Cardiac muscle cell (in vitro differentiated cells and primary cell): Measurements from ENCODE around the gene FAM53B. TPM values are rescaled to one million over a fixed set of nuclear protein-coding genes. Genes with fewer than 3 reads are reported as not detected.

Experiments used
- DNase-seq, 2 donors: peaks; one replicate each; pipeline versions ENCODE4 v3.0.0 to v3.0.0-alpha.2; 2010 to 2017; ENCODE audit warnings: low read depth in 1 of 2, low spot score in 1 of 2
- H3K27ac ChIP-seq: fragments of 200-600 bp; sonication (generic); 2 replicates; pipeline ENCODE4 v1.5.1; 2016
- H3K27me3 ChIP-seq: fragments of 200-600 bp; sonication (generic); 2 replicates; pipeline ENCODE4 v1.6.0; 2016; ENCODE audit warnings: control low read depth
- H3K36me3 ChIP-seq: fragments of 200-600 bp; sonication (generic); 2 replicates; pipeline ENCODE4 v1.5.1; 2016; ENCODE audit warnings: control low read depth
- H3K4me1 ChIP-seq: fragments of 200-600 bp; sonication (generic); 2 replicates; pipeline ENCODE4 v1.8.1; 2017; ENCODE audit warnings: low read depth, mild to moderate bottlenecking, mixed run types
- H3K4me3 ChIP-seq: fragments of 200-600 bp; sonication (generic); 2 replicates; pipeline ENCODE4 v1.5.1; 2016; ENCODE audit warnings: mild to moderate bottlenecking
- H3K9me3 ChIP-seq: fragments of 200-600 bp; sonication (generic); 2 replicates; pipeline ENCODE4 v1.5.1; 2017; ENCODE audit warnings: low read depth, mild to moderate bottlenecking, control low read depth
- polyA plus RNA-seq: library from polyadenylated mRNA; unstranded; fragments of >200 nt; fragmentation: Nextera tagmentation; extraction: Ambion mirVana; gene quantifications from 2 replicates; pipeline ENCODE4 v1.2.1, GENCODE V29; 2016
- total RNA-seq: library from RNA; depleted of rRNA; stranded (reverse); fragments of >200 nt; gene quantifications from 2 replicates; pipeline ENCODE4 v1.2.3, GENCODE V29; 2016
- TF ChIP-seq, protein P1 (sequence below): IDR thresholded peaks from 2 replicates; pipeline ENCODE4 v1.5.1; 2012; ENCODE audit warnings: low read depth, mild to moderate bottlenecking, low read length

The FAM53B gene
- total and polyA plus RNA-seq, 2 experiments from 2014 or later: 10.2 to 34.8 TPM

DNA sequence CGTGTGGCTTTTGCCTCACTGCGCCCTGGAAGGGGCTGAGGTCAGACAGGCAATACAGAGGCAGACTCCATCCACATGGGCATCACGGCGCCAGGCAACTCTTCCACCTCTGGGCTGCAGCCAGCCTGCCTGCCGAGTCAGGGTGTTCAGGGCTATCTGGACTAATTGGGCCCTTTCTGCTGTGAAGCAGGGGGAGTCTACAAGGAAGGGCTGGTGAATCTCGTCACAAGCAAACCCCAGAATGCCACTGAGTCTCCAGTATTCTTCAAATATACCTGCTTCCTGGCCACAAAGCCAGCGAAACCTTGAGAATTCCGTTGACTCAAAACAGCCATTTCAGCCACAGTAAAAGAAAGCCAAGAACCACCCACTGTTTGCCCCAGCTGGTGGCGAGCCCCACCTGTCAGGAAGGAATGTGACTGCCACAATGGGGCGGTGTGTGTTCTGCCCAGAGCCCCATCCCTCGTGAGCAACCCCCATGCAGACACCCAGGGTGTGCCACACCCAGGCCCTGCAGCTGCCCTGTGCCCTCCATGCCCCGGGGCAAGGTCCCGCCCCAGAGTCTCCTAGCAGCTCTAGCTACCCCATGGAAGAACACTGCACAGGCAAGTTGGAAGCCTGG, 117.3 kb downstream of the FAM53B start:
- Histone ChIP-seq H3K4me1 (peaks cover 14% of the 10 kb centered on the region), H3K27ac (no peak overlapping the region)
- DNase-seq: no peak

DNA sequence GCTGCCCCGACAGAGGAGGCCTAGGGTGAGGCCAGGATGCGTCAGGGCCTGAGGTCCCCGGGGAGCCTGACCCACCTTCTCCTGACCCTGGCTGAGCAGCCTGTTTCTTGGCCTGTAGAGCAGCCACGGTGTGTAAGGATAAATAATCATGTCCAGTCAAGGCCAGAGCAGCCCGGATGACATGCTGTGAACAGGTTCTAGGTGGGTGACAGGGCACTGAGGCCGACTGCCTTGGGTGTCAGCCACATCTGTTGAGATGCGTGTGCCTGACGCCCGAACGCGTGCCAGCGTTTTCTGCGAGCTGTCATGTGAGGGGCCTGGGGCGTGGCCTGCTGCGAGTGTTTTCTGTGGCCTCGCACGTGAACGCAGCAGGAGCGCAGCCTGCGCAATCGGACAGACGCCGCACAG, 118.3 kb downstream of the FAM53B start:
- no peak for DNase-seq
- Histone ChIP-seq H3K4me1 (peaks cover 21% of the 10 kb centered on the region), H3K27me3 (no peaks in the 10 kb centered on the region), H3K36me3 (no peaks in the 10 kb centered on the region), H3K27ac (no peak overlapping the region), H3K4me3 (no peak overlapping the region), H3K9me3 (no peaks in the 10 kb centered on the region)
- TF ChIP-seq, protein P1, sequence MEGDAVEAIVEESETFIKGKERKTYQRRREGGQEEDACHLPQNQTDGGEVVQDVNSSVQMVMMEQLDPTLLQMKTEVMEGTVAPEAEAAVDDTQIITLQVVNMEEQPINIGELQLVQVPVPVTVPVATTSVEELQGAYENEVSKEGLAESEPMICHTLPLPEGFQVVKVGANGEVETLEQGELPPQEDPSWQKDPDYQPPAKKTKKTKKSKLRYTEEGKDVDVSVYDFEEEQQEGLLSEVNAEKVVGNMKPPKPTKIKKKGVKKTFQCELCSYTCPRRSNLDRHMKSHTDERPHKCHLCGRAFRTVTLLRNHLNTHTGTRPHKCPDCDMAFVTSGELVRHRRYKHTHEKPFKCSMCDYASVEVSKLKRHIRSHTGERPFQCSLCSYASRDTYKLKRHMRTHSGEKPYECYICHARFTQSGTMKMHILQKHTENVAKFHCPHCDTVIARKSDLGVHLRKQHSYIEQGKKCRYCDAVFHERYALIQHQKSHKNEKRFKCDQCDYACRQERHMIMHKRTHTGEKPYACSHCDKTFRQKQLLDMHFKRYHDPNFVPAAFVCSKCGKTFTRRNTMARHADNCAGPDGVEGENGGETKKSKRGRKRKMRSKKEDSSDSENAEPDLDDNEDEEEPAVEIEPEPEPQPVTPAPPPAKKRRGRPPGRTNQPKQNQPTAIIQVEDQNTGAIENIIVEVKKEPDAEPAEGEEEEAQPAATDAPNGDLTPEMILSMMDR: no peak

More for the DNA sequence above, 117.3 kb downstream of the FAM53B start:
- TF ChIP-seq, protein P1: no peak
- no peaks in the 10 kb centered on the region for H3K27me3 ChIP-seq
- H3K9me3 ChIP-seq: no peaks in the 10 kb centered on the region
- no peak overlapping the region for H3K4me3 ChIP-seq
- H3K36me3 ChIP-seq: no peaks in the 10 kb centered on the region

DNA sequence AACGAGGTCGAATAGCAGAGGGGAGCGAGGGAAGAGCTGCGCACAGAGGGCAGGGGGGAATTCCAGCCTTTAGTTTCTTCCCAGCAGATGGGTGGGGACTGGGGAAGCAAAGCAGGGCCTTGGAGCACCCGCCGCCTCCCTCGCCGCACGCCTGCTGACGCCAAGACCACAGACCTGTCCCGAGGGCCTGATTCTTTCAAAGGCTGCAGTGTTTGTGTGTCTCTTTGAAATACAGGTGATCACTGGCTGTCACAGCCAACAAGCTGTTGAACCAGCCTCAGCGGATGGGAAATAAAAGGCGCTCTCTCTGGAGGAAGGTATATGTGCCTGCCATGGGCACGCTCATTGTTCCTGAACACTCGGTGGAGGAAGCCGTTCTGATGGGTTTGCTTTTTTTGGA, 119.3 kb downstream of the FAM53B start:
- DNase-seq: no peak
- H3K4me1 ChIP-seq: peaks cover 21% of the 10 kb centered on the region
- no peaks in the 10 kb centered on the region for H3K9me3 ChIP-seq
- TF ChIP-seq, protein P1: no peak
- no peak overlapping the region for H3K4me3 ChIP-seq
- H3K36me3 ChIP-seq: no peaks in the 10 kb centered on the region
- no peaks in the 10 kb centered on the region for H3K27me3 ChIP-seq
- no peak overlapping the region for H3K27ac ChIP-seq

DNA sequence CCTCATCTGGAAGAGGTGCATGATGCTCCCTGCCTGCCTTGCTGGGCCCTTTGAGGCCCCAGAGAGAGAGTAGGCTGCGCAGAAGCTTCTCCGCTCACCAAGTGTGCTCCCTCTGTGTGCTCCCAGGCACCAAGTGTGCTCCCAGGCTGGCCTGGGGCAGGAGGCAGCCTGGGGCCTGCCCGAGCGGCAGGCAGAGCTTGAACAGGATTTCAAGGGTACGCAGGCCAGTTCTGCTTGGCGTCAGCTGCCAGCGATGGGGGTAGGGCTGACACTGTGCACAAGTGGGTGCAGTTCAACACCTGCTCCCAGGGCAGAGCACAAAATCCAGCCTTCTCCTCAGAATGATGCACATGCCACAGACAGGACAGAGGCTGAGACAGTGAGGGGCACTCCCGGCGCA, 119.7 kb downstream of the FAM53B start:
- no peak overlapping the region for H3K27ac ChIP-seq
- DNase-seq: no peak

DNA sequence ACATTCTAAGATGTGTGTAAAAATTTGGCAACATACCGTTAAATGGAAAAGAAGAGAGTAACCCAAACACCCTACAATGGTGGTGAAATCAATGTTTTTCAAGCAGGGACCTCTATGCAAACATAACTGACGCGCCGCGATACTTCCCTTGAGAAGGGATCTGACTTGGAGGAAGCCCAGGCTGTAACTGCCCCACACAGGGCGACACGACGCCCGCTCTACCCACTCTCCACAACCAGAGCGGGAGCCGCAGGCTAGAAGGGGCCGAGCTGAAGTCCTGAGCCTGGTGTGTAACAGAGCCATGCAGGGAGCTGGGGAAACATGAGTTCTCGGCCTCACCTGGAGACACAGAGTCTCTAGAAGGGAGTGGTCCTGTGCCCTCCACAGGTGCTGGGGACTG, 120.2 kb downstream of the FAM53B start:
- Histone ChIP-seq H3K4me3 (no peak overlapping the region), H3K27me3 (no peaks in the 10 kb centered on the region), H3K27ac (no peak overlapping the region), H3K9me3 (no peaks in the 10 kb centered on the region), H3K4me1 (peaks cover 21% of the 10 kb centered on the region), H3K36me3 (no peaks in the 10 kb centered on the region)
- TF ChIP-seq, protein P1: no peak
- DNase-seq: no peak

More for the DNA sequence above, 119.7 kb downstream of the FAM53B start:
- no peak overlapping the region for H3K4me3 ChIP-seq
- peaks cover 21% of the 10 kb centered on the region for H3K4me1 ChIP-seq
- TF ChIP-seq, protein P1: no peak
- no peaks in the 10 kb centered on the region for H3K27me3 ChIP-seq
- no peaks in the 10 kb centered on the region for H3K9me3 ChIP-seq
- H3K36me3 ChIP-seq: no peaks in the 10 kb centered on the region
